HepG2 (cell line): Measurements from ENCODE around the gene RGS19. TPM values are rescaled to one million over a fixed set of nuclear protein-coding genes. Genes with fewer than 3 reads are reported as not detected.

Experiments
- BCLAF1 ChIP-seq: fragments of 450-650 bp; IDR thresholded peaks from 2 replicates; pipeline ENCODE4 v1.6.1; 2017; ENCODE audit warnings: mild to moderate bottlenecking
- BHLHE40 ChIP-seq: IDR thresholded peaks from 2 replicates; pipeline ENCODE4 v1.6.1; 2011; ENCODE audit warnings: low read length, improper control_type of control experiment
- CHCHD3 ChIP-seq: sonication (generic); formaldehyde crosslinking; IDR thresholded peaks from 2 replicates; pipeline ENCODE4 v1.8.0; 2022; ENCODE audit warnings: mild to moderate bottlenecking, missing genetic modification reagents, moderate library complexity
- CREBL2 ChIP-seq: sonication (generic); formaldehyde crosslinking; IDR thresholded peaks from 2 replicates; pipeline ENCODE4 v1.8.1; 2023; ENCODE audit warnings: missing genetic modification reagents, mild to moderate bottlenecking, borderline replicate concordance
- HDAC6 ChIP-seq: fragments of 200-600 bp; sonication (generic); IDR thresholded peaks from 2 replicates; pipeline ENCODE4 v1.7.0; 2017; ENCODE audit warnings: mild to moderate bottlenecking, antibody characterized with exemption, low read length, low read depth
- HOXA5 ChIP-seq: sonication (generic); formaldehyde crosslinking; IDR thresholded peaks from 2 replicates; pipeline ENCODE4 v1.4.0; 2020; ENCODE audit warnings: missing genetic modification reagents
- MLLT10 ChIP-seq: sonication (generic); formaldehyde crosslinking; IDR thresholded peaks from 2 replicates; pipeline ENCODE4 v1.4.0; 2020; ENCODE audit warnings: missing genetic modification reagents
- MXD4 ChIP-seq: IDR thresholded peaks from 2 replicates; pipeline ENCODE4 v1.6.1; 2016; ENCODE audit warnings: mild to moderate bottlenecking, missing biosample characterization, missing genetic modification reagents
- NFE2L1 ChIP-seq: sonication (generic); formaldehyde crosslinking; IDR thresholded peaks from 2 replicates; pipeline ENCODE4 v1.4.0; 2020; ENCODE audit warnings: missing genetic modification reagents, mild to moderate bottlenecking, borderline replicate concordance
- PBX3 ChIP-seq: sonication (generic); formaldehyde crosslinking; IDR thresholded peaks from 2 replicates; pipeline ENCODE4 v1.8.1; 2023; ENCODE audit warnings: missing genetic modification reagents, inconsistent platforms, borderline replicate concordance
- PHB2 ChIP-seq: fragments of 450-650 bp; IDR thresholded peaks from 2 replicates; pipeline ENCODE4 v1.6.1; 2018; ENCODE audit not compliant: partially characterized antibody
- RNF219 ChIP-seq: sonication (generic); formaldehyde crosslinking; IDR thresholded peaks from 2 replicates; pipeline ENCODE4 v1.5.0; 2020; ENCODE audit warnings: mild to moderate bottlenecking, missing genetic modification reagents
- XRCC5 ChIP-seq: fragments of 200-400 bp; formaldehyde crosslinking; optimal IDR thresholded peaks from 2 replicates; pipeline ENCODE3; 2017; ENCODE audit warnings: mild to moderate bottlenecking, low read length
- ZBTB39 ChIP-seq: sonication (generic); formaldehyde crosslinking; IDR thresholded peaks from 2 replicates; pipeline ENCODE4 v1.5.0; 2020; ENCODE audit warnings: missing genetic modification reagents
- ZNF253 ChIP-seq: sonication (generic); formaldehyde crosslinking; IDR thresholded peaks from 2 replicates; pipeline ENCODE4 v1.8.0; 2022; ENCODE audit warnings: mild to moderate bottlenecking, missing genetic modification reagents, borderline replicate concordance
- ZNF530 ChIP-seq: sonication (generic); formaldehyde crosslinking; IDR thresholded peaks from 2 replicates; pipeline ENCODE4 v1.5.0; 2020; ENCODE audit warnings: low read depth, mild to moderate bottlenecking, missing genetic modification reagents
- ZNF644 ChIP-seq: IDR thresholded peaks from 2 replicates; pipeline ENCODE4 v1.6.1; 2016; ENCODE audit warnings: low read depth
- ZNF788 ChIP-seq: sonication (generic); formaldehyde crosslinking; IDR thresholded peaks from 2 replicates; pipeline ENCODE4 v1.5.0; 2020; ENCODE audit warnings: mild to moderate bottlenecking, missing genetic modification reagents, borderline replicate concordance
- ZNF839 ChIP-seq: sonication (generic); formaldehyde crosslinking; IDR thresholded peaks from 2 replicates; pipeline ENCODE4 v1.4.0; 2020; ENCODE audit warnings: missing genetic modification reagents, mild to moderate bottlenecking, borderline replicate concordance
- polyA plus RNA-seq, 8 experiments: library from polyadenylated mRNA; depleted of rRNA in 3 of 8; stranded (reverse) in 7 of 8; unstranded in 1 of 8; fragments of >200 nt; fragmentation: Illumina TruSeq in 4 of 8; extraction: Trizol in 4 of 8; gene quantifications; 2 replicates each; pipeline versions ENCODE4 v1.2.1 to v1.2.3, GENCODE V29; 2011 to 2016; ENCODE audit warnings: low read depth in 4 of 8, missing spikeins in 1 of 8, mixed read lengths in 1 of 8; ENCODE audit not compliant: insufficient read depth in 1 of 8
- total RNA-seq, 5 experiments: library from RNA; depleted of rRNA; stranded (reverse); fragments of >200 nt; fragmentation: Illumina TruSeq; extraction: Trizol; gene quantifications; 2 replicates each; pipeline ENCODE4 v1.2.3, GENCODE V29; 2016; ENCODE audit warnings: low read depth in 1 of 5

Gene RGS19
- total and polyA plus RNA-seq, 2 of the 13 experiments (the other 11 are each of a cell fraction or from before 2014, with no cell fraction given): 10.7 to 11.9 TPM

GRCh38 chr20:64052987-64053840, 26.1 kb downstream of the RGS19 start (continued):
- TF ChIP-seq PBX3 (CRISPR knock-in tag) (no peak), ZNF253 (CRISPR knock-in tag) (no peak), MLLT10 (CRISPR knock-in tag) (no peak), BHLHE40 (peak; percentile 34; the same call in 1 of the 2 replicates), NFE2L1 (CRISPR knock-in tag) (peak; percentile 48; the same call in 1 of the 2 replicates), ZNF644 (CRISPR knock-in tag) (no peak), PHB2 (no peak), CHCHD3 (CRISPR knock-in tag) (peak; percentile 73; the same call in 1 of the 2 replicates), BCLAF1 (no peak), ZNF839 (CRISPR knock-in tag) (peak; percentile 98), ZNF788 (CRISPR knock-in tag) (no peak), XRCC5 (peak; percentile 85), RNF219 (no peak), HOXA5 (CRISPR knock-in tag) (no peak), CREBL2 (CRISPR knock-in tag) (no peak), MXD4 (peak; percentile 93), ZBTB39 (CRISPR knock-in tag) (no peak), HDAC6 (no peak), ZNF530 (CRISPR knock-in tag) (no peak)
